ENCODE measurements around the gene VEGFC. TPM values are rescaled to one million over a fixed set of nuclear protein-coding genes. Genes with fewer than 3 reads are reported as not detected.

The VEGFC gene
- total and polyA plus RNA-seq, 8 donors: 6.3 to 30.5 (median 25.4) TPM

DNA sequence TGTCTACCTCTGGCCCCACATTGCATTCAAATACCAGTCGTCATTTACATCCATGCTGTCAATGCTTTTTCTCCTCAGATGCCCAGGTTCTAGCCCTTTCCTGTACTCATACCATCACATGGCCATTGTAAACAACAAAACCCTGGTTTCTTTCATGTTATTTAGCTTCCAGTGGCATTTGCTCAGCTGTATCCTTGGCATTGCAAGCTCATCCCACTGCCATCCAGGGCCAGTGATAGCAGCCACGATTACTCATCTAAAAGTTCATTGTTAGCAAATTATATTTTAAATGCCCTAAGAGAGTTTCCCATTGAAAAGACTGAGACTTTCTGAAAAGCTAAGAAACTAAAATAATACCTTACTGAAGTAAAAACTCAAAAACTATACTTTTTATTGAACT is 34.0 kb downstream of the VEGFC start:
- intact Hi-C loops (cut with DNase I): no loop called here
- Histone ChIP-seq H3K27me3 (no peaks in the 10 kb centered on the region), H3K4me3 (no peak overlapping the region), H3K9me3 (no peaks in the 10 kb centered on the region), H3K36me3 (no peaks in the 10 kb centered on the region), H3K27ac (no peak overlapping the region), H3K4me1 (no peaks in the 10 kb centered on the region)
- TF ChIP-seq, protein P1, sequence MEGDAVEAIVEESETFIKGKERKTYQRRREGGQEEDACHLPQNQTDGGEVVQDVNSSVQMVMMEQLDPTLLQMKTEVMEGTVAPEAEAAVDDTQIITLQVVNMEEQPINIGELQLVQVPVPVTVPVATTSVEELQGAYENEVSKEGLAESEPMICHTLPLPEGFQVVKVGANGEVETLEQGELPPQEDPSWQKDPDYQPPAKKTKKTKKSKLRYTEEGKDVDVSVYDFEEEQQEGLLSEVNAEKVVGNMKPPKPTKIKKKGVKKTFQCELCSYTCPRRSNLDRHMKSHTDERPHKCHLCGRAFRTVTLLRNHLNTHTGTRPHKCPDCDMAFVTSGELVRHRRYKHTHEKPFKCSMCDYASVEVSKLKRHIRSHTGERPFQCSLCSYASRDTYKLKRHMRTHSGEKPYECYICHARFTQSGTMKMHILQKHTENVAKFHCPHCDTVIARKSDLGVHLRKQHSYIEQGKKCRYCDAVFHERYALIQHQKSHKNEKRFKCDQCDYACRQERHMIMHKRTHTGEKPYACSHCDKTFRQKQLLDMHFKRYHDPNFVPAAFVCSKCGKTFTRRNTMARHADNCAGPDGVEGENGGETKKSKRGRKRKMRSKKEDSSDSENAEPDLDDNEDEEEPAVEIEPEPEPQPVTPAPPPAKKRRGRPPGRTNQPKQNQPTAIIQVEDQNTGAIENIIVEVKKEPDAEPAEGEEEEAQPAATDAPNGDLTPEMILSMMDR (IDR thresholded peaks at IDR 0.05): no peak
- DNase-seq: no peak
- ATAC-seq: no peak

DNA sequence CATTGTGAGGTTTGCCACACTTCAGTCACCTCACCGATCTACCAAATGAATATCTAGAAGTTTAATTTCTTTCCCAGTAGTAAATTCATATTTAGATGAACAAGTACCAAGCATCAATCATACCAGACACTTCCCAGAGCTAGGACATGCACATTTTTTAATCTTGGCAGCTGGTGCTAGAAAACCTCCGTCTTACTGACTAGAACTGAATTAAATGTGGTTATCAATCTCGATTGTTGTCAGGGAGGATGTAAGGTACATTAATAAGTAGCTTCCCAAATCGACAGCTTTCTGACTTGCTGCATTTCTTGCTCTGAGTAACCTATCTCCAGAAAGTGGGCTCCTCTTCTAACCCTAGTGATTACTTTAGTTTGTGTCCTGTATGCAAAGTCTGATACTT is 34.4 kb downstream of the VEGFC start:
- no peaks in the 10 kb centered on the region for H3K36me3 ChIP-seq
- ATAC-seq (no peak), DNase-seq (no peak)
- H3K27me3 ChIP-seq: no peaks in the 10 kb centered on the region
- intact Hi-C loops (cut with DNase I): no loop called here
- TF ChIP-seq, protein P1 (IDR thresholded peaks at IDR 0.05): no peak
- H3K27ac ChIP-seq: no peak overlapping the region
- H3K9me3 ChIP-seq: no peaks in the 10 kb centered on the region
- H3K4me3 ChIP-seq: no peak overlapping the region
- H3K4me1 ChIP-seq: no peaks in the 10 kb centered on the region

DNA sequence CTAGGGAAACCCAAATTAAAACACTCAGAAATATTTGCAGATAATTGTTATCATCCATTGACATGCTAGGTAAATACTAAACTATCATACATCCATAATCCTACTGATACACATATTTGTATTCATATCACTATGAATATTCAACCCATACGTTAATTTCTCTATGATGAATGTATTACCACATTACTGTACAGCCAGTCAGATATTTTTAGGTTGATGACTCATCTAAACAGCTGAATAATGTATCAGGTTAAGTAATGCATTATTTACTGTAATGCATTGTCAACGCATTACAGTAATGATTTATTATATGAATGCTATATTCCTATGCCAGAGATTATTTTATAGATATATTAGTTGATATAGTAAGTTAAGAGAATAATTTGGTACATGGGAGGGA is 37.1 kb downstream of the VEGFC start:
- TF ChIP-seq, protein P1 (IDR thresholded peaks at IDR 0.05): no peak
- H3K4me1 ChIP-seq: no peaks in the 10 kb centered on the region
- no peaks in the 10 kb centered on the region for H3K36me3 ChIP-seq
- H3K4me3 ChIP-seq: no peak overlapping the region
- DNase-seq (no peak), ATAC-seq (no peak)
- H3K9me3 ChIP-seq: no peaks in the 10 kb centered on the region
- no peaks in the 10 kb centered on the region for H3K27me3 ChIP-seq
- H3K27ac ChIP-seq: no peak overlapping the region
- intact Hi-C loops (cut with DNase I): no loop called here

DNA sequence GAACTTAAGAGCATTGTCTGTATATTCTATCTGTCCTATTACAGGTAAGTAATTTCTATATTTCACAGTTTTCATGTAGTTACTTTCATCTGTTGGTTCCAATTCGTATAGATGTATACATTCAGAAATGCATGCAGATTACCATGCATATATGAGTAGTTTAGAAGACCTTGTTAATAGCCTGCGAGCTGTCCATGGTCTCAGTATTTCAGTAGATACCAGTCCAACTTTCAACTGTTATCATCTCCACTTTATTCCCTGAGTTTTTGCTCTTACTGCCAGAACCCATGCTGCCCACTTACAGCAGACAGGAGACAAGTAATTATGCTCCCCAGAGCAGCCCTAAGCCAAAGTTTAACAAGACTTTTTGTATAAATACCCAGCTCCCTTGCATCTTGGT is 37.7 kb downstream of the VEGFC start:
- ATAC-seq (no peak), DNase-seq (no peak)
- no peaks in the 10 kb centered on the region for H3K27me3 ChIP-seq
- no peaks in the 10 kb centered on the region for H3K4me1 ChIP-seq
- intact Hi-C loops (cut with DNase I): no loop called here
- no peaks in the 10 kb centered on the region for H3K36me3 ChIP-seq
- H3K4me3 ChIP-seq: no peak overlapping the region
- H3K27ac ChIP-seq: no peak overlapping the region
- TF ChIP-seq, protein P1 (IDR thresholded peaks at IDR 0.05): no peak
- H3K9me3 ChIP-seq: no peaks in the 10 kb centered on the region

DNA sequence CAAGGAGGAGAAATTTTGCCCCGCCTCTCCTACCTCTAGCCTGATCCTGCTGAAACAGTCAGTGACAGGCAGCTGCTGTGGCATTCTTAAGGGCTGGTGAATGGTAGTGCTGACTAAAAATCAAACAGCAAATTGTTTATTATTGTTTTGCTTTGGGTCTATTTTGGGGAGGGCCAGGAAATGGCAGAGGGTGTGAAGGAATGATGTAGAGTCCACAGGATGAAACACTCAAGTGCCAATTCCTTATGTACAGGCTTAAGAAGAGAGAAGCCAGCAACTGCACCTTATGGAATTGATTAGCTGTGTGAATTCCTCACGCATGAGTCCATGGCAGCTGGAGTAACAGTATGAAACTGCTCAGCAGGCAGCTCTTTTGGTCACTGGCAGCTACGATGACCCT is 39.7 kb downstream of the VEGFC start:
- H3K36me3 ChIP-seq: no peaks in the 10 kb centered on the region
- DNase-seq: peak in 1 of 4 donors; percentile 26
- no peaks in the 10 kb centered on the region for H3K4me1 ChIP-seq
- no peak overlapping the region for H3K27ac ChIP-seq
- no peak overlapping the region for H3K4me3 ChIP-seq
- no peak for ATAC-seq
- TF ChIP-seq, protein P1 (IDR thresholded peaks at IDR 0.05): no peak
- no peaks in the 10 kb centered on the region for H3K9me3 ChIP-seq
- H3K27me3 ChIP-seq: no peaks in the 10 kb centered on the region
- intact Hi-C loops (cut with DNase I): no loop called here

All from left lung (tissue), 10 donors.